DND-41 (cell line): ENCODE data around the gene CCPG1.
"Not testable (repeated sequence)": the region's sequence is repeated elsewhere in the genome, so short reads cannot be mapped to it uniquely, and the experiment has no call there.

Experiments used
- ATAC-seq: fragments of 200-7000 bp; cut with Tn5 transposase; 3 replicates; pipeline ENCODE4 v1.9.1; 2021; ENCODE audit warnings: low read depth; ENCODE audit not compliant: insufficient read depth
- DNase-seq: peaks from one replicate; pipeline ENCODE4 v3.0.0-alpha.2; 2020
- H2AFZ ChIP-seq: 2 replicates; pipeline ENCODE4 v1.6.0; 2012; ENCODE audit warnings: low read depth, low read length
- H3K27ac ChIP-seq: 2 replicates; pipeline ENCODE4 v1.5.1; 2012; ENCODE audit warnings: low read length, inconsistent platforms
- H3K27me3 ChIP-seq: fragments of 200-600 bp; sonication (generic); 2 replicates; pipeline ENCODE4 v1.6.0; 2012; ENCODE audit warnings: low read length, mild to moderate bottlenecking, inconsistent platforms; ENCODE audit not compliant: insufficient read depth, poor library complexity
- H3K36me3 ChIP-seq: 2 replicates; pipeline ENCODE4 v1.5.1; 2012; ENCODE audit warnings: low read length, inconsistent platforms; ENCODE audit not compliant: insufficient read depth
- H3K4me1 ChIP-seq: 2 replicates; pipeline ENCODE4 v1.5.1; 2012; ENCODE audit warnings: mild to moderate bottlenecking, low read length; ENCODE audit not compliant: insufficient read depth
- H3K4me2 ChIP-seq: 2 replicates; pipeline ENCODE4 v1.6.0; 2012; ENCODE audit warnings: mild to moderate bottlenecking, moderate library complexity, low read length, inconsistent platforms; ENCODE audit not compliant: insufficient read depth
- H3K4me3 ChIP-seq, 2 experiments: fragments of 200-600 bp in 1 of 2; shearing (Covaris generic) in 1 of 2; 2 replicates each; pipeline ENCODE4 v1.5.1; 2012 to 2016; ENCODE audit warnings: inconsistent platforms in 2 of 2, low read length in 2 of 2, mild to moderate bottlenecking in 2 of 2, low read depth in 1 of 2, moderate library complexity in 1 of 2
- H3K79me2 ChIP-seq: 2 replicates; pipeline ENCODE4 v1.6.0; 2012; ENCODE audit warnings: low read length, inconsistent platforms; ENCODE audit not compliant: insufficient read depth
- H3K9ac ChIP-seq: 2 replicates; pipeline ENCODE4 v1.6.0; 2012; ENCODE audit warnings: low read depth, mild to moderate bottlenecking, inconsistent platforms, low read length, moderate library complexity
- H3K9me3 ChIP-seq: 2 replicates; pipeline ENCODE4 v1.5.1; 2012; ENCODE audit warnings: low read length, moderate library complexity, mild to moderate bottlenecking, inconsistent platforms; ENCODE audit not compliant: insufficient read depth, severe bottlenecking
- H4K20me1 ChIP-seq: 2 replicates; pipeline ENCODE4 v1.6.0; 2012; ENCODE audit warnings: low read length; ENCODE audit not compliant: insufficient read depth
- CTCF ChIP-seq: IDR thresholded peaks from 2 replicates; pipeline ENCODE4 v1.5.1; 2012; ENCODE audit warnings: borderline replicate concordance, low read length, moderate library complexity, mild to moderate bottlenecking; ENCODE audit not compliant: poor library complexity, severe bottlenecking; ENCODE audit errors: extremely low read depth
- EZH2 ChIP-seq: IDR thresholded peaks from 3 replicates; pipeline ENCODE4 v1.6.1; 2012; ENCODE audit warnings: borderline replicate concordance, low read depth, mild to moderate bottlenecking, moderate library complexity, low read length, inconsistent platforms; ENCODE audit not compliant: severe bottlenecking

The CCPG1 gene

DNA sequence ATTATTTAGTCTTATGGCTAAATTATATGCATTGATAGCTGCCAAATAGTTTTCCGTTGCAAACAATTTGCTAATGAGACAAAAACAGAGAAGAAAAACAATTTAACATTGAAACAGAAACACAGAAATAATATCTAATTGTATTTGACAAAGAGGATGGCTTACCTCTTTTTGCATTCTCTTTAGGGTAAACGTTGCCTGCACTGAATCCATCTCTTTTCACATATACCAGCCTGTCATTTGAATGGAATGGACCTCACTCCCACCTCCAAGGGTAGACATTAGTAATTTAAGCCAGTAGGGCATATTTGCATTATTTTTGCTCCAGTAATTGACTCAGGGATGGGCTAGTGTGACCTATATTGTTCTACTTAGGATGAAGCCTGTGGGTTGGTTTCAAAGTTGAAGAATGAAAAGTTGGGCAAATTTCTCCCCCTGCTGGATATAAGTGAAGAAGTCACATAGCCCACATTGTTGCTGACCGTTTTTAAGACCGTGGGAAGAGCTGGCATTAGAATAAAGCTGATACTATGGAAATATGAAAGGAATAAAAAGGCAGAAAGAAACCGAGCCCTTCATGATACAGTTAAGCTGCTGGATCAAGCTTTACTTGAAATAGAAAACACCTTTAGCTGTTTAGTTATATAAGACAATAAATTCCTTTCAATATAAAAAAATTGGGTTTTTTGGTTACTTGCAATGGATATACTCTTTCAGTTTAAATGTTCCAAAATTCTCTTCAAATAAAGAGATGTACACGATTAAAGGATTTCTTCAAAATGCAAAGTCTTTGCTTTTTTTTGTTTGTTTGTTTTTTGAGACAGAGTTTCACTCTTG lies 27.0 kb upstream of the CCPG1 start:
- Histone ChIP-seq H3K4me3 (no peak overlapping the region), H3K9ac (no peak overlapping the region), H2AFZ (no peak overlapping the region), H3K4me1 (no peaks in the 10 kb centered on the region), H3K27ac (no peak overlapping the region), H3K27me3 (no peaks in the 10 kb centered on the region), H4K20me1 (no peaks in the 10 kb centered on the region), H3K9me3 (no peaks in the 10 kb centered on the region), H3K4me2 (no peak overlapping the region), H3K36me3 (no peaks in the 10 kb centered on the region), H3K79me2 (no peaks in the 10 kb centered on the region)
- peak; percentile 86 for ATAC-seq
- TF ChIP-seq CTCF, result peak; percentile 66
- no peak for TF ChIP-seq EZH2
- DNase-seq, result no peak

- Histone ChIP-seq H3K36me3 (no peaks in the 10 kb centered on the region), H3K9ac (no peak overlapping the region), H3K9me3 (no peaks in the 10 kb centered on the region), H3K4me2 (no peak overlapping the region), H3K79me2 (no peaks in the 10 kb centered on the region), H2AFZ (no peak overlapping the region), H3K4me3 (no peak overlapping the region), H3K27ac (no peak overlapping the region), H3K4me1 (no peaks in the 10 kb centered on the region), H3K27me3 (no peaks in the 10 kb centered on the region), H4K20me1 (no peaks in the 10 kb centered on the region)
- DNase-seq (no peak), ATAC-seq (no peak)
- TF ChIP-seq CTCF (no peak), EZH2 (no peak)
These were observed 13.9 kb upstream of the CCPG1 start for GRCh38 chr15:55422089-55422488.

DNA sequence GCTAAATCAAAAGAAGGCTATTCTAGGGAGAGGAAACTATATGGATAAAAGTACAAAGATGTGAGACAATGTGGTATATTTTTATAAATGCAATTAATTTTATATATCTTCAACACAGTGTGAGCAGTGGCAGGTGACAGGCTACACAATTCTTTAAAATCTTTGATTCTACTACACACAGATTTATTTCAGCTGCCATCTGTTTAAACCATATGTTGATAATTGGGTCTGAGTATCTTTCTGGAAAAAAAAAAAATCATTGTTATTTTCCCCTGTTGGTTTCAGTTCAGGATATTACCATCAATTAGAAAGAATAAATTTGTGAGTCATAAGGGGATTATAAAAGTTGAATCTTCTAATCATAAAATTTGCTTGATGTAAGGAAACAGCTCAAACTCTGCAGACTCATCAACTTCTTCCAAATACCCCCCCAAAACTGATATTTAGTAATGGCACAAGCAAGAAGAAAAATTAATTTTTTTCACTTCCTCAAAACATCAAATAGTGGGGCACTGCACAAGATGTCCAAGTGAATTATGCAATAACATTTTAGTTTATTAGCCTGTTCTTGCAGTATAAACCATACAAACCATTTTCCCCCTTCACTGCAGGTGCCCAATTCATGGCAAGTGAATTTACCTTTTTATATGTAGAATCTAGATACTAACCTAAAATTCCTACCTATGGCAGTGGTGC lies 12.2 kb upstream of the CCPG1 start:
- Histone ChIP-seq H3K4me2 (no peak overlapping the region), H3K9ac (no peak overlapping the region), H2AFZ (no peak overlapping the region), H3K27me3 (no peaks in the 10 kb centered on the region), H3K9me3 (no peaks in the 10 kb centered on the region), H3K27ac (no peak overlapping the region), H3K4me1 (no peaks in the 10 kb centered on the region), H4K20me1 (no peaks in the 10 kb centered on the region), H3K36me3 (no peaks in the 10 kb centered on the region), H3K4me3 (no peak overlapping the region), H3K79me2 (no peaks in the 10 kb centered on the region)
- no peak for DNase-seq
- ATAC-seq, result no peak
- TF ChIP-seq CTCF (no peak), EZH2 (no peak)

DNA sequence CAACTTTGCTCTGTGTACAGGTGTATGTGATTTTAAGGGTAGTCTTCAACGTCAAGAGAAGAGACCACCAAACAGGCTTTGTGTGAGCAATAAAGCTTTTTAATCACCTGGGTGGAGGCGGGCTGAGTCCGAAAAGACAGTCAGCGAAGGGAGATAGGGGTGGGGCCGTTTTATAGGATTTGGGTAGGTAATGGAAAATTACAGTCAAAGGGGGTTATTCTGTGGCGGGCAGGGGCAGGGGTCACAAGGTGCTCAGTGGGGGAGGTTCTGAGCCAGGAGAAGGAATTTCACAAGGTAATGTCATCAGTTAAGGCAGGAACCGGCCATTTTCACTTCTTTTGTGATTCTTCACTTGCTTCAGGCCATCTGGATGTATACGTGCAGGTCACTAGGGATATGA lies 9.5 kb upstream of the CCPG1 start:
- H3K9ac ChIP-seq, H3K27me3 ChIP-seq, H3K27ac ChIP-seq, H4K20me1 ChIP-seq, H3K79me2 ChIP-seq, ATAC-seq, H3K4me3 ChIP-seq, H2AFZ ChIP-seq, H3K4me1 ChIP-seq, H3K36me3 ChIP-seq, H3K9me3 ChIP-seq, DNase-seq, H3K4me2 ChIP-seq: not testable (repeated sequence)

DNA sequence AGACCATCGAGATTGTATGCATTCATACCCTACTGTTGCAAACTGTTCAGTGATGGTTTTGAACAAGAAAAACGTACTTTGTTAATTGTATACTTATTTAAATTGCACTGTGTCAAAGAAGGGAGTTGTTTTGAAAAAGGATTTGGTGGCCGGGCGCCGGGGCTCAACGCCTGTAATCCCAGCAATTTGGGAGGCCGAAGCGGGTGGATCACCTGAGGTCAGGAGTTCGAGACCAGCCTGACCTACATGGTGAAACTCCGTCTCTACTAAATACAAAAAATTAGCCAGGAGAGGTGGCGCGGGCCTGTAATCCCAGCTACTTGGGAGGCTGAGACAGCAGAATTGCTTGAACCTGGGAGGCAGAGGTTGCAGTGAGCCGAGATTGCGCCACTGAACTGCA lies 817 bp upstream of the CCPG1 start:
- peak overlapping the region; percentile 69 for H3K9ac ChIP-seq
- DNase-seq, H3K9me3 ChIP-seq, H4K20me1 ChIP-seq, H3K27me3 ChIP-seq, ATAC-seq, H3K36me3 ChIP-seq: not testable (repeated sequence)
- H3K4me2 ChIP-seq, result peak overlapping the region; percentile 86
- H3K79me2 ChIP-seq, result peaks cover 25% of the 10 kb centered on the region
- H2AFZ ChIP-seq, result peak overlapping the region; percentile 76
- peak overlapping the region; percentile 86 for H3K27ac ChIP-seq
- peaks cover 45% of the 10 kb centered on the region for H3K4me1 ChIP-seq
- H3K4me3 ChIP-seq, result peak overlapping the region; percentile 57 to 85; a peak in 3 of 4 replicates
